ENCODE results near the gene IGF1R. TPM values are rescaled to one million over a fixed set of nuclear protein-coding genes. Genes with fewer than 3 reads are reported as not detected.
A peak's percentile ranks its signal among the peaks of the same experiment; 100 is the strongest.

IGF1R gene
- total RNA-seq, 4 donors from 2014 or later = 31.6 to 87.8 (median 60.0) TPM

GRCh38 chr15:98978153-98978552 lies 329.8 kb downstream of the IGF1R start:
- TF ChIP-seq CTCF (IDR thresholded peaks at IDR 0.05) = no peak
- TF ChIP-seq POLR2AphosphoS5 (IDR thresholded peaks at IDR 0.05) = no peak
- TF ChIP-seq POLR2A (IDR thresholded peaks at IDR 0.05) = no peak
- TF ChIP-seq EP300 (IDR thresholded peaks at IDR 0.05) = no peak
- Histone ChIP-seq H3K36me3 (no peaks in the 10 kb centered on the region), H3K27me3 (no peaks in the 10 kb centered on the region), H3K4me3 (no peak overlapping the region), H3K9me3 (no peaks in the 10 kb centered on the region), H3K27ac (no peak overlapping the region), H3K4me1 (peaks cover 0 to 2% (median 0%) of the 10 kb centered on the region in 3 donors)
- 81% methylated on average over 3 of the region's 3 CpGs; no CpG with 5 or more reads in 1 of the 2 donors for WGBS, 2 donors (ENCODE audit: low coverage in 1 of 2)
- no peak for ATAC-seq

GRCh38 chr15:98980899-98981228 lies 332.5 kb downstream of the IGF1R start:
- Histone ChIP-seq H3K4me3 (no peak overlapping the region), H3K27ac (no peak overlapping the region), H3K27me3 (no peaks in the 10 kb centered on the region), H3K4me1 (peaks cover 0 to 12% (median 0%) of the 10 kb centered on the region in 3 donors), H3K9me3 (no peaks in the 10 kb centered on the region), H3K36me3 (no peaks in the 10 kb centered on the region)
- 90 to 96% methylated on average over 4 of the region's 4 CpGs for WGBS, 2 donors (ENCODE audit: low coverage in 1 of 2)
- TF ChIP-seq POLR2AphosphoS5 (IDR thresholded peaks at IDR 0.05) (no peak), POLR2A (IDR thresholded peaks at IDR 0.05) (no peak), EP300 (IDR thresholded peaks at IDR 0.05) (no peak), CTCF (IDR thresholded peaks at IDR 0.05) (no peak)
- no peak for ATAC-seq

GRCh38 chr15:98981851-98982722 lies 333.7 kb downstream of the IGF1R start:
- Histone ChIP-seq H3K4me3 (no peak overlapping the region), H3K27ac (no peak overlapping the region), H3K4me1 (peaks cover 0 to 12% (median 0%) of the 10 kb centered on the region in 3 donors), H3K36me3 (no peaks in the 10 kb centered on the region), H3K27me3 (no peaks in the 10 kb centered on the region), H3K9me3 (no peaks in the 10 kb centered on the region)
- no peak for ATAC-seq
- no peak for TF ChIP-seq POLR2A (IDR thresholded peaks at IDR 0.05)
- no peak for TF ChIP-seq CTCF (IDR thresholded peaks at IDR 0.05)
- 65 to 88% methylated on average over 12 of the region's 14 CpGs for WGBS, 2 donors (ENCODE audit: low coverage in 1 of 2)

- Histone ChIP-seq H3K27ac (no peak overlapping the region), H3K4me1 (peaks cover 0 to 12% (median 0%) of the 10 kb centered on the region in 3 donors), H3K9me3 (no peaks in the 10 kb centered on the region), H3K36me3 (no peaks in the 10 kb centered on the region), H3K27me3 (no peaks in the 10 kb centered on the region), H3K4me3 (no peak overlapping the region)
- peak; percentile 93 for ATAC-seq
- WGBS, 2 donors (ENCODE audit: low coverage in 1 of 2) = 3 to 13% methylated on average over 2 of the region's 2 CpGs
- TF ChIP-seq POLR2AphosphoS5 (IDR thresholded peaks at IDR 0.05) = peak; percentile 83
- no peak for TF ChIP-seq POLR2A (IDR thresholded peaks at IDR 0.05)
Observed at GRCh38 chr15:98983334-98983733, 335.0 kb downstream of the IGF1R start.

GRCh38 chr15:98986281-98986680 lies 337.9 kb downstream of the IGF1R start:
- Histone ChIP-seq H3K4me3 (no peak overlapping the region), H3K27ac (no peak overlapping the region), H3K4me1 (peaks cover 0 to 12% (median 0%) of the 10 kb centered on the region in 3 donors), H3K36me3 (no peaks in the 10 kb centered on the region), H3K27me3 (no peaks in the 10 kb centered on the region), H3K9me3 (no peaks in the 10 kb centered on the region)
- 100% methylated on average over 1 of the region's 1 CpG for WGBS, 2 donors (ENCODE audit: low coverage in 1 of 2)
- TF ChIP-seq EP300 (IDR thresholded peaks at IDR 0.05) (no peak), POLR2AphosphoS5 (IDR thresholded peaks at IDR 0.05) (no peak), POLR2A (IDR thresholded peaks at IDR 0.05) (no peak), CTCF (IDR thresholded peaks at IDR 0.05) (no peak)
- ATAC-seq = no peak
